Fibroblast of skin of abdomen (primary cell): ENCODE results near the gene KDM2A.
"Not testable (repeated sequence)": the region's sequence is repeated elsewhere in the genome, so short reads cannot be mapped to it uniquely, and the experiment has no call there.

Experiments used
- DNase-seq: peaks from one replicate; pipeline ENCODE4 v3.0.0-alpha.2; 2013

KDM2A gene

DNA sequence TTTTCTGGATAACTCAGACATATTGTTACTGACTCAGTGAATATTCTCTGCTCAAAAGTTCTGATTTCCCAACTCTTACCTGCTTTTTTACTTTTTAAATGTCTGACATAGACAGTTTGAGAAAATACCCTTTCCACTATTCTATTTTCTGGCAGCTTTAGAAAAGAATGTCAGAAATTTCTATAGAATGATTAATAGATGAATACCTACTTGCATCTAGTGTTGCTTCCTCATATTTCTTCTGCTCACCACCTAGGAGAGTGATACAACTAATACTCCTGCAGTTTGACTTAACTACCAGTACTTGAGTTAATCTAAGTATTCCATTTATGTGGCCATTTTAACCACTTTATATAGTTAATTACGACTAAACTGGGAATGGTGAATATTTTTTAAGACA, 55.2 kb downstream of the KDM2A start:
- DNase-seq = no peak

DNA sequence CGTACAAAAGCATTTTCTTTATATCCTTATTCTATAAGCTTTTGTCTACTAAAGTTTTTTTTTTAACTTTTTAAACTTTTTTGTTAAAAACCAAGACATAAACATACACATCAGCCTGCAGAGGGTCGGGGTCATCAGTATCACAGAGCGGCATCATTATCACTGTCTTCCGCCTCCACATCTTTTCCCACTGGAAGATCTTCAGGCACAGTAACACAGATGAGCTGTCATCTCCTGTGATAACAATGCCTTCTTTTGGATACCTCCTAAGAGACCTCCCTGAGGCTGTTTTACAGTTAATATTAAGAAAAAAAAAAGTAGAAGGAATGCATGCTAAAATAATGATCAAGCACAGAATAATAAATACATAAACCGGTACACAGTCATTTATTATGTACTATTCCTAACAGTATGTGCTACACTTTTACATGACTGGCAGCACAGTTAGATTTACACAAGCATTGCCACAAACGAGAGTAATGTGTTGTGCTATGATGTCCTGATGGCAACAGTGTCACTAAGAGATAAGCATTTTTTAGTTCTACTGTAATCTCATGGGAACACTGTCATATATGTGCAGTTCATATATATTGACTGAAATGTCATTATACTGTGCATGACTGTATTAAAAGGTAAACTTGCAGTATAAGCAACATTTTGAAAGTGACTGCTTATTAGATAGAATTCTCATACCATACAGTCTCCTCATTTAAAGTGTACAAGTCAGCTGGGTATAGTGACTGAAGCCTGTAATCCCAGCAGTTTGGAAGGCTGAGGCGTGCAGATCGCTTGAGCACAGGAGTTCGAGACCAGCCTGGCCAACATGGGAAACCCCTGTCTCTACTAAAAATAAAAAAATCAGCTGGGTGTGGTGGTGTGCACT, 58.6 kb downstream of the KDM2A start:
- no peak for DNase-seq

DNA sequence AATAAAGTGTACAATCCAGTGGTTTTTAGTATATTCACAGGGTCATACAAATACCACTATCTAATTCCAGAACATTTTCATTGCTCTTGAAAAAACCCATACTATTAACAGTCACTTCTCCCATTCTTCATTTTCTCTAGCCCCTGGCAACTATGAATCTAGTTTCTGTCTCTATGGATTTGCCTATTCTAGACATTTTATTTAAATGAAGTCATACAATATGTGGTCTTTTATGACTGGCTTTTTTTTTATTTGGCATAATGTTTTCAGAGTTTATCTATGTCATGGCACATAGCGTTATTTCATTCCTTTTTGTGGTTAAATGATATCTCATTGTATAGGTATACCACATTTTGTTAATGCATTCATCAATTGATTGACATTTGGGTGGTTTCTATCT, 59.4 kb downstream of the KDM2A start:
- DNase-seq = peak; percentile 40

- peak; percentile 39 for DNase-seq
These were observed 59.8 kb downstream of the KDM2A start for GRCh38 chr11:67178878-67179277.

DNA sequence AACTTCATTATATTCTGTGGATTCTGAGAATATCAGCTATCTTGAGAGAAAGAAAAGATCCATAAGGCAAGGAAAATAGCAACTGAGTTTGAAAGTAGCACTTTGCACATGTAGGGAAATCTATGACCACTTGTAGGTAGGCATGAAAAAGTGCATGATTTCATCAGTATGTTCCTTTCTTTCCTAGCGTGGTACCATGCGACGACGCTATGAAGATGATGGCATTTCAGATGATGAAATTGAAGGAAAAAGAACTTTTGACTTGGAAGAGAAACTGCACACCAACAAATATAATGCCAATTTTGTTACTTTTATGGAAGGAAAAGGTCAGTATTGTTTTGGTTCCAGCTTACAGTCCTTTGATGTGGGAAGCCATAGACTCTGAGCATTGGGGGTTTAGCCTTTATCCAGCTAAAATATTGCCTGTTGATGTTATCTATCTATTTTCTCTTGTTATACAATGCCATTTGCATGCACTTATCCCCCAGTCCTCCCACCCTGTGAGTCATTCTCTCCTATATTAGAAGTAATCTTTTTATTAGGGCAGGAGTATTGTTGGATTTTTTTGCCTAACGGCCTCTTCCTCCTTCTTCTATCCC, 60.9 kb downstream of the KDM2A start:
- DNase-seq = no peak

GRCh38 chr11:67194096-67194495, 75.0 kb downstream of the KDM2A start:
- DNase-seq = no peak

DNA sequence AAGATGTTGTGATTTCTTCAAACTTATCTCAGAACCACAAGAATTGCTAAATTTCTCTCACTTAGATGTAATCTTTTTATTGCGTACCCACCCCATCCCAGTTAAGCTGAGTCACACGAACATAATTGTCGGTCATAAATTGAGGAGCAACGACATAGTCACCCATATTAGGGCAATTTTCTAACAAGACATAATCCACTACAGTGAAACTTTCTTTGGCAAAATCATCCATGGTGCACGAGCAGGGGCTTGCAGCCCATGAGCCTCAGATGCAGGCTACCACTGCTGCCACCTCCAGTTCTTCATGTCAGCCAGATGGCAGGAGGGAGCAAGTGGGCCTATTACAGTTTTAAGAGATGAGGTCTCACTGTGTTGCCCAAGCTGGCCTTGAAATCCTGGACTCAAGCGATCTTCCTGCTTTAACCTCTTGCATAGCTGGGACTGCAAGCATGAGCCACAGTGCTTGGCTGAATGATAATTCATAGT, 77.0 kb downstream of the KDM2A start:
- peak; percentile 91 for DNase-seq

GRCh38 chr11:67197606-67198005, 78.5 kb downstream of the KDM2A start:
- no peak for DNase-seq

- not testable (repeated sequence) for DNase-seq
These were observed 79.7 kb downstream of the KDM2A start for GRCh38 chr11:67198781-67199180.

DNA sequence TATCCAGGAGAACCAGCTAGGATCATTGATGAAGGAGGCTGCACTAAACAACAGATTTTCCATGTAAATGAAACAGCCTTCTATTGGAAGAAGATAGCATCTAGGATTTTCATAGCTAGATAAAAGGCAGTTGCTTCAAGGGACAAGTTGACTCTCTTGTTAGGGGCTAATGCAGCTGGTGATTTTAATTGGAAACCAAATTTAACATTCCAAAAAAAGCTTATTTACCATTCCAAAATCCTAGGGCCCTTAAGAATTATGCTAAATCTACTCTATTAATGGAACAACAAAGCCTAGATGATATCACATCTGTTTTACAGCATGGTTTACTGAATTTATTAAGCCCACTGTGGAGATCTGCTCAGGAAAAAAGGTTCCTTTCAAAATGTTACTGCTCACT, 80.7 kb downstream of the KDM2A start:
- DNase-seq = no peak

- no peak for DNase-seq
These were observed 83.0 kb downstream of the KDM2A start for GRCh38 chr11:67202028-67202427.

- DNase-seq = no peak
These were observed 85.8 kb downstream of the KDM2A start for GRCh38 chr11:67204822-67205221.

- DNase-seq = not testable (repeated sequence)
These were observed 90.2 kb downstream of the KDM2A start for GRCh38 chr11:67209222-67209621.

GRCh38 chr11:67211656-67212436, 92.8 kb downstream of the KDM2A start:
- DNase-seq = no peak

DNA sequence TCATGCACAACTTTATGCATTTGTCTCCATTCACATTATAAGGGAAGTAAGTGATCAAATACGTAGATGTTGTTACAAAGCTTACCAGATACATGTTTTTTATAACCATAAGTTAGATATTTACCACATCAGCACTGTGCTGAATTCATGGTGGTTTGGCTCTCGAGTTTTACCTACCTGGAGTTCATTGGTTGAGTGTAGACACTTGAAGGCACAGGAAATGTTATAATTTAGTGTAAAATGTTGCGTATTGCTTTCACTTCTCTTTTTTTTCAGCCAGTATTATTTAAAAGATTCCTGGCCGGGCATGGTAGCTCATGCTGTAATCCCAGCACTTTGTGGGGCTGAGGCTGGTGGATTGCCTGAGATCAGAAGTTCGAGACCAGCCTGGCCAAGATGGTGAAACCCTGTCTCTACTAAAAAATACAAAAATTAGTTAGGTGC, 94.1 kb downstream of the KDM2A start:
- no peak for DNase-seq

DNA sequence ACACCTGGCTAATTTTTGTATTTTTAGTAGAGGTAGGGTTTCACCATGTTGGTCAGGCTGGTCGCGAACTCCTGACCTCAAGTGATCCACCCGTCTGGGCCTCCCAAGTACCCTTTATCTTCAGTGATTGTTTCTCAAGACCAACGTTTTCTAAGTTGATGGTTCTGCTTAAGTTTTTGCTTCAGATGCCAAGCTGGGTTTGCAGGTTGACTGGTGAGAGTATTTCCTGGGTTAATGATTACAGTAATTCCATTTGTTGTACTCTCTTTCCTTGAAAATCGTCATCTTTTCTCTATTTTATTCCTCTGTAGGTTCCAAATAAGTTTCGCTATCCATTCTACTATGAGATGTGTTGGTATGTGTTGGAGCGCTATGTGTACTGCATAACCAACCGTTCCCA, 108.7 kb downstream of the KDM2A start:
- DNase-seq = no peak

DNA sequence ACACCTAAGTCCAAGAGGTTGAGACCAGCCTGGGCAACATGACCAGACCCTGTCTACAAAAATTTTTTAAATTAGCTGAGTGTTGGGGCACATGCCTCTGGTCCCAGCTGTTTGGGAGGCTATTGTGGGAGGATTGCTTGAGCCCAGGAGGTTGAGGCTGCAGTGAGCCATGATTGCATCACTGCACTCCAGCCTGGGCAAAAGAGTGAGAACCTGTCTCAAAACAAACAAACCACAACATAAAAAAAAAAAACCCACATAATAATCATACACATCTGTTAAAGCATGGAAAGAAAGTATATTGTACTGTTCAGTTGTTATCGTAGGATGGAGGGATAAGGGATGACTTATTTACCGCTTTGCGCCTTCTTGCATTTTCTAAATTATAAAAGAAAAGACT, 111.3 kb downstream of the KDM2A start:
- no peak for DNase-seq

DNA sequence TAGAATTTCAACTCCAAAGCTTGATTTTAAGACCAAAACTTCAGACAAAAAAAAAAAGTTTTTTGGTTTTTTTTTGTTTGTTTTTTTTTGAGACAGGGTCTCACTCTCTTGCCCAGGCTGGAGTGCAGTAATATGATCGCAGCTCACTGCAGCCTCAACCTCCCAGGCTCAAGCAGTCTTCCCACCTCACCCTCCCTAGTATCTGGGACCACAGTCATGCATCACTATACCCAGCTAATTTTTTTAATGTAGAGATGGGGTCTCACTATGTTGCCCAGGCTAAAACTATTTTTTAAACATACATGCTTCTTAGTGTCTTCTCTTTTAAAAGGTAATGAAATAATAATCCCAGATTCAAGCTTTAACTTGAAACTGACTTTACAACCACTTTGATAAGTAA, 111.8 kb downstream of the KDM2A start:
- DNase-seq = no peak

GRCh38 chr11:67233584-67234190, 114.6 kb downstream of the KDM2A start:
- no peak for DNase-seq

DNA sequence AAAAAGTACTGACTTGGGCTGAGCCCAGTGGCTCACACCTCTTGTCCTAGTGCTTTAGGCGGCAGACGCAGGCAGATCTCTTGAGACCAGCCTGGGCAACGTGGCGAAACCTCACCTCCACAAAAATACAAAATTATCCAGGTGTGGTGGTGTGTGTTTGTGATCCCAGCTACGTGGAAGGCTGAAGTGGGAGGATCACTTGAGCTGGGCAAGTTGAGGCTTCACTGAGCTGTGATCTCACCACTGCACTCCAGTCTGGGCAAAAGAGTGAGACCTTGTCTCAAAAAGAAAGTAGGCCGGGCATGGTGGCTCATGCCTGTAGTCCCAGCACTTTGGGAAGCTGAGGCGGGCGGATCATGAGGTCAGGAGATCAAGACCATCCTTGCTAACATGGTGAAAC, 115.5 kb downstream of the KDM2A start:
- not testable (repeated sequence) for DNase-seq

DNA sequence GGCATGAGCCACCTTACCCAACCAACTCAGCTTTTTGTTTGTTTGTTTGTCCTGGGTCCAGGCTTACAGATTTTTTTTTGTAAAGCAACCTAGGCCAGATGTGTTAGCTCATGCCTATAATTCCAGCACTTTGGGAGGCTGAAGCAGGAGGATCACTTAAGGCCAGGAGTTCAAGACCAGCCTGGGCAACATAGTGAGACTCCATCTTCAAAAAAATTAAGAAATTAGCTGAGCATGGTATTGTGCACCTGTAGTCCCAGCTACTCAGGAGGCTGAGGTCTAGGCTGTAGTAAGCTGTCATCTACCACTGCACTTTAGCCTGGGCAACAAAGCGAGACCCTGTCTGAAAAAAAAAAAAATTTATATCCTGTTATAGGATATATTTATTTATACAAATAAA, 118.5 kb downstream of the KDM2A start:
- DNase-seq = no peak

GRCh38 chr11:67238894-67239782, 120.1 kb downstream of the KDM2A start:
- DNase-seq = peak; percentile 9
